Measurements from ENCODE around the gene NPAS3. TPM values are rescaled to one million over a fixed set of nuclear protein-coding genes. Genes with fewer than 3 reads are reported as not detected.

Gene NPAS3
- polyA plus RNA-seq, 2 of the 4 experiments (the other 2 are of a cell fraction): not detected

DNA sequence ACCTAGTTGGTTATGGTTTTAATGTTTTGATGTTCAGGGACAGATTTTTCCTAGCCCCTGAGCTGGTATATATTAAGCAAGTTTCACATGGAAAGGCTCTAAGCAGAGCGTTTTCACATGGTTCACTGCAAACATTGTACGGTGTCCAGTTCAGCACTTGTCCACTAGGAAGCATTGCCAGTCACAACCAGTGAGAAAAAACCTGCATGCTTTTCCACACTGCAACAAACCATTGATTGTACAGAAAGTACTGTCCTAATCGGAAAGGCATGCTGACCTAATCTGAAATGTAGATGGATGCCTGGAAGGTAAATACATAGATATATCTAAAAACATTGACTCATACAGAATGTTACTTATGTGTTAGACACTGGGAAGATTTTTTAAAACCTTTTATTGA lies 25.0 kb upstream of the NPAS3 start:
- 21% methylated on average over 3 of the region's 3 CpGs for WGBS (ENCODE audit: missing lambda C conversion rate)
- H3K27ac ChIP-seq: no peak overlapping the region
- H3K4me1 ChIP-seq: no peaks in the 10 kb centered on the region
- TF ChIP-seq GATA3 (IDR thresholded peaks at IDR 0.05; ENCODE audit: borderline replicate concordance): no peak
- no peak for TF ChIP-seq MAZ (IDR thresholded peaks at IDR 0.05; ENCODE audit: borderline replicate concordance, low read depth, low read length)
- no peak for TF ChIP-seq HEYL (CRISPR knock-in tag; IDR thresholded peaks at IDR 0.05)
- TF ChIP-seq, protein P1, sequence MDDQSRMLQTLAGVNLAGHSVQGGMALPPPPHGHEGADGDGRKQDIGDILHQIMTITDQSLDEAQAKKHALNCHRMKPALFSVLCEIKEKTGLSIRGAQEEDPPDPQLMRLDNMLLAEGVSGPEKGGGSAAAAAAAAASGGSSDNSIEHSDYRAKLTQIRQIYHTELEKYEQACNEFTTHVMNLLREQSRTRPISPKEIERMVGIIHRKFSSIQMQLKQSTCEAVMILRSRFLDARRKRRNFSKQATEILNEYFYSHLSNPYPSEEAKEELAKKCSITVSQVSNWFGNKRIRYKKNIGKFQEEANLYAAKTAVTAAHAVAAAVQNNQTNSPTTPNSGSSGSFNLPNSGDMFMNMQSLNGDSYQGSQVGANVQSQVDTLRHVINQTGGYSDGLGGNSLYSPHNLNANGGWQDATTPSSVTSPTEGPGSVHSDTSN (IDR thresholded peaks at IDR 0.05): no peak
- TF ChIP-seq ZC3H11A (IDR thresholded peaks at IDR 0.05): no peak
- TF ChIP-seq MYC (IDR thresholded peaks at IDR 0.05; ENCODE audit: borderline replicate concordance, low read length): no peak
- TF ChIP-seq CBX8 (IDR thresholded peaks at IDR 0.05): no peak
- TF ChIP-seq, protein P2, sequence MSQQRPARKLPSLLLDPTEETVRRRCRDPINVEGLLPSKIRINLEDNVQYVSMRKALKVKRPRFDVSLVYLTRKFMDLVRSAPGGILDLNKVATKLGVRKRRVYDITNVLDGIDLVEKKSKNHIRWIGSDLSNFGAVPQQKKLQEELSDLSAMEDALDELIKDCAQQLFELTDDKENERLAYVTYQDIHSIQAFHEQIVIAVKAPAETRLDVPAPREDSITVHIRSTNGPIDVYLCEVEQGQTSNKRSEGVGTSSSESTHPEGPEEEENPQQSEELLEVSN (IDR thresholded peaks at IDR 0.05; ENCODE audit: borderline replicate concordance, low read depth): no peak
- no peak for TF ChIP-seq PHF8 (IDR thresholded peaks at IDR 0.05; ENCODE audit: borderline replicate concordance, low read depth)
- TF ChIP-seq TP53 (CRISPR knock-in tag; IDR thresholded peaks at IDR 0.05): no peak
- no peak for TF ChIP-seq CEBPB (IDR thresholded peaks at IDR 0.05)
- no peak for TF ChIP-seq RFX5 (IDR thresholded peaks at IDR 0.05)
- no peak for TF ChIP-seq ZFP36 (IDR thresholded peaks at IDR 0.05; ENCODE audit: borderline replicate concordance, partially characterized antibody)
- no peak for TF ChIP-seq ZNF302 (CRISPR knock-in tag; IDR thresholded peaks at IDR 0.05)
- no peak for TF ChIP-seq RAD21 (conservative IDR thresholded peaks at IDR 0.05 in 1 of 2, IDR thresholded peaks at IDR 0.05 in 1 of 2)
- no peak for TF ChIP-seq KDM5A (IDR thresholded peaks at IDR 0.05)
- no peak for TF ChIP-seq NPAS2 (CRISPR knock-in tag; IDR thresholded peaks at IDR 0.05; ENCODE audit: borderline replicate concordance)
- no peak for TF ChIP-seq FOXS1 (CRISPR knock-in tag; IDR thresholded peaks at IDR 0.05)
- H3K4me2 ChIP-seq: no peak overlapping the region
- H3K9me3 ChIP-seq: no peaks in the 10 kb centered on the region
- CTCF ChIA-PET: no interaction called here
- FAIRE-seq (no peak), DNase-seq (ENCODE audit: low read depth in 1 of 2, low spot score in 1 of 2) (no peak), ATAC-seq (0 out of 6 replicates have a peak, but pooled peaks of 1 of the 2 experiments have one; percentile 44)
- H3K4me3 ChIP-seq: no peak overlapping the region
- POLR2A ChIA-PET: no interaction called here

DNA sequence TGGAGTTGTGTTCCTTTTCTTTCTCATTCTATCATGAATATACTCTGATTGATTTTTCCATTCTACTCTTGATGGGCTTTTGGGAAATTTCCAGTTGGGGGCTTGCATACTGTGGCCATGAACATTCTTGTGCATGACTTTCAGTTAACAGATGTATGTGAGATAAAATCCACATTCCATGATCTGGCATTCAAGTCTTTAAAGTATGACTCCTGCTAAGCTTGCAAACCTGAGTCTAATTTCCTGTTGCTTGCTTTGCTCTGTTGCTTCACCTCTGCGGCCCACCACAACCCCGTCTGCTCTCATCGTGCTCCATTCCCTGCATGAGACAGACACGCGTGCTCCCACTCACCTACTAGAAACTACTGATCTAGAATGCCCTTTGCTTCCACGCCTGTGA lies 24.3 kb upstream of the NPAS3 start:
- ChIA-PET CTCF (no interaction called here), POLR2A (no interaction called here)
- no peak overlapping the region for H3K4me3 ChIP-seq
- H3K4me1 ChIP-seq: no peaks in the 10 kb centered on the region
- 53% methylated on average over 6 of the region's 6 CpGs for WGBS (ENCODE audit: missing lambda C conversion rate)
- DNase-seq (ENCODE audit: low read depth in 1 of 2, low spot score in 1 of 2) (no peak), ATAC-seq (no peak), FAIRE-seq (no peak)
- H3K9me3 ChIP-seq: no peaks in the 10 kb centered on the region
- H3K4me2 ChIP-seq: no peak overlapping the region
- TF ChIP-seq PHF8 (IDR thresholded peaks at IDR 0.05; ENCODE audit: borderline replicate concordance, low read depth) (no peak), EHMT2 (IDR thresholded peaks at IDR 0.05; ENCODE audit: low read depth) (no peak), JUNB (IDR thresholded peaks at IDR 0.05) (no peak), GATA3 (IDR thresholded peaks at IDR 0.05; ENCODE audit: borderline replicate concordance) (no peak), RCOR1 (IDR thresholded peaks at IDR 0.05; ENCODE audit: low read depth, low read length) (no peak), RARB (CRISPR knock-in tag; IDR thresholded peaks at IDR 0.05) (no peak), CHD4 (IDR thresholded peaks at IDR 0.05; ENCODE audit: borderline replicate concordance) (no peak), MYC (IDR thresholded peaks at IDR 0.05; ENCODE audit: borderline replicate concordance, low read length) (no peak), JUN (IDR thresholded peaks at IDR 0.05) (no peak), CBX8 (IDR thresholded peaks at IDR 0.05) (no peak)
- no peak overlapping the region for H3K27ac ChIP-seq

DNA sequence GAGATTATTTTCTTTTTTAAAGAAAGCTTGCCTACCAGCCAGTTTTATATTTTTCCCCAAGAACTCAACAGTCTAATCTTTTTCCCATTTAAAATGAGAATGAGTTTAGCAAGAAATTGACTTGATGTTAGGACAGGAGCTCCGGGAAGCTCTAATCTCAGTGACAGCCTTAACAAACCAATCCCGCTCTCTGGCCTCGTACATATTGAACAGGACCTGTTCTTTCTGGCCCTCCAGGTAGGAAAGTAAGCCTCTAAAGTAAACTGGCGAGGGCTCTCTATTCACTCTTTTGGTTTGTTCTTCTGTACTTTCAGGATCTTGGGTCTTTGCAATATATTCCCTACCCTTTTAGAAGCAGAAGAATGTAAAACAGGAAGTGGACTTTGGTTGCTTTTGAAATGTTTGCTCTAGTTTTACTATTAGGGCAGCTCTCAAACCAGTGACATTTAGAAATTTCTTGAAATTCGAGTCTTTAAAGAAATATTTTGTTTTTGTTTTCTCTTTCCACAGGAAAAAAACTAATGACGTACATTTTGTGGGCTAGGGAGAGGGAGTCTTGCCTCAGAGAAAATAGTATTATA lies 17.9 kb upstream of the NPAS3 start:
- TF ChIP-seq ESRRA (IDR thresholded peaks at IDR 0.05; ENCODE audit: borderline replicate concordance, low read length) (no peak), RFX5 (IDR thresholded peaks at IDR 0.05) (no peak), RCOR1 (IDR thresholded peaks at IDR 0.05; ENCODE audit: low read depth, low read length) (no peak), FOSB (CRISPR knock-in tag; IDR thresholded peaks at IDR 0.05) (no peak), SREBF2 (IDR thresholded peaks at IDR 0.05) (no peak)
- TF ChIP-seq, protein P3, sequence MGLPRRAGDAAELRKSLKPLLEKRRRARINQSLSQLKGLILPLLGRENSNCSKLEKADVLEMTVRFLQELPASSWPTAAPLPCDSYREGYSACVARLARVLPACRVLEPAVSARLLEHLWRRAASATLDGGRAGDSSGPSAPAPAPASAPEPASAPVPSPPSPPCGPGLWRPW (IDR thresholded peaks at IDR 0.05): no peak
- TF ChIP-seq, protein P4, sequence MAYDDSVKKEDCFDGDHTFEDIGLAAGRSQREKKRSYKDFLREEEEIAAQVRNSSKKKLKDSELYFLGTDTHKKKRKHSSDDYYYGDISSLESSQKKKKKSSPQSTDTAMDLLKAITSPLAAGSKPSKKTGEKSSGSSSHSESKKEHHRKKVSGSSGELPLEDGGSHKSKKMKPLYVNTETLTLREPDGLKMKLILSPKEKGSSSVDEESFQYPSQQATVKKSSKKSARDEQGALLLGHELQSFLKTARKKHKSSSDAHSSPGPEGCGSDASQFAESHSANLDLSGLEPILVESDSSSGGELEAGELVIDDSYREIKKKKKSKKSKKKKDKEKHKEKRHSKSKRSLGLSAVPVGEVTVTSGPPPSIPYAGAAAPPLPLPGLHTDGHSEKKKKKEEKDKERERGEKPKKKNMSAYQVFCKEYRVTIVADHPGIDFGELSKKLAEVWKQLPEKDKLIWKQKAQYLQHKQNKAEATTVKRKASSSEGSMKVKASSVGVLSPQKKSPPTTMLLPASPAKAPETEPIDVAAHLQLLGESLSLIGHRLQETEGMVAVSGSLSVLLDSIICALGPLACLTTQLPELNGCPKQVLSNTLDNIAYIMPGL (CRISPR knock-in tag; IDR thresholded peaks at IDR 0.05; ENCODE audit: borderline replicate concordance): no peak
- TF ChIP-seq, protein P5, sequence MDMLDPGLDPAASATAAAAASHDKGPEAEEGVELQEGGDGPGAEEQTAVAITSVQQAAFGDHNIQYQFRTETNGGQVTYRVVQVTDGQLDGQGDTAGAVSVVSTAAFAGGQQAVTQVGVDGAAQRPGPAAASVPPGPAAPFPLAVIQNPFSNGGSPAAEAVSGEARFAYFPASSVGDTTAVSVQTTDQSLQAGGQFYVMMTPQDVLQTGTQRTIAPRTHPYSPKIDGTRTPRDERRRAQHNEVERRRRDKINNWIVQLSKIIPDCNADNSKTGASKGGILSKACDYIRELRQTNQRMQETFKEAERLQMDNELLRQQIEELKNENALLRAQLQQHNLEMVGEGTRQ (IDR thresholded peaks at IDR 0.05): no peak
- CTCF ChIA-PET: no interaction called here
- FAIRE-seq: no peak

More for the DNA sequence above, 17.9 kb upstream of the NPAS3 start:
- Histone ChIP-seq H3K4me3 (no peak overlapping the region), H3K4me2 (no peak overlapping the region), H3K4me1 (no peaks in the 10 kb centered on the region), H3K27ac (no peak overlapping the region), H3K9me3 (no peaks in the 10 kb centered on the region)
- DNase-seq (ENCODE audit: low read depth in 1 of 2, low spot score in 1 of 2) (no peak), ATAC-seq (no peak)
- POLR2A ChIA-PET: no interaction called here
- WGBS (ENCODE audit: missing lambda C conversion rate): 20% methylated on average over 6 of the region's 6 CpGs

Data from A549 (cell line).